HG03196 (cell line): ENCODE data around the gene XPC.

Source experiments
- ATAC-seq: cut with Tn5 transposase; IDR thresholded peaks from one replicate; pipeline ENCODE4 v1.9.1; 2021; ENCODE audit not compliant: unreplicated experiment

XPC gene

DNA sequence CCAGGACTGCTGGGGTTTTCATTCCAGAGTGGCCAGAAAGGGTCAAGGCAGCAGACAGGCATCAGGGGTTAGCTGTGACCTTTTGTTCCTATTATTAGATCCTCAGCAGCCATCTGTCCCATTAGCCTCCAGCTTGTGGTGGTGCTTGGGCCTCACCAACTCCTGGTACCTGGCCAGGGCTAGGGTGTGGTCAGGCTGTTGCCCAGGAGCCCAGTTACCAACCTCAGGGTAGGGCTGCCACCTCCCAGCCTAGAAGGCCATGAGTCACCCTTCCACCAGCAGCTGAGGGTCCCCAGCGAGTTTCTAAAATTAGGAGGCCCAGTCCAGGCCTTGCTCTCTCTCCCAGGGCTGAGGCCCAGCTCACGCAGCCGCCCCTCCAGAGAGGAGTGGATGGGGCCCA, 41.4 kb downstream of the XPC start:
- no peak for ATAC-seq

DNA sequence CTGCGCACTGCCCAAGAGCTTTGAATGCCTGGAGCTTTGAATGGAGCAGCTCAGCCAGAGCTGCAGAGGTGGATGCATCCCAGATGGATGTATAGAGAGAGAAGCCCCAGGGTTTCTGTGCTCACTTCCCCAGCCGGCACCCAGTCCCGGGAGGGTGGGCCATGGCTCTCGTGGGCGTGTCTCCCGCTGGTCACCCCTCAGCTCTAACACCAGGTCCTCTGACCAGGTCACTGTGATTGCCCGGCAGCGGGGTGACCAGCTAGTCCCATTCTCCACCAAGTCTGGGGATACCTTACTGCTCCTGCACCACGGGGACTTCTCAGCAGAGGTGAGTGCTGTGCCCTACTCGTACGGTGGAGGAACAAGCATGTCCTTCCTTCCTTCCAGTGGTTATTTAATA, 42.8 kb downstream of the XPC start:
- ATAC-seq: no peak

GRCh38 chr3:14134291-14134690, 44.1 kb downstream of the XPC start:
- ATAC-seq: no peak

DNA sequence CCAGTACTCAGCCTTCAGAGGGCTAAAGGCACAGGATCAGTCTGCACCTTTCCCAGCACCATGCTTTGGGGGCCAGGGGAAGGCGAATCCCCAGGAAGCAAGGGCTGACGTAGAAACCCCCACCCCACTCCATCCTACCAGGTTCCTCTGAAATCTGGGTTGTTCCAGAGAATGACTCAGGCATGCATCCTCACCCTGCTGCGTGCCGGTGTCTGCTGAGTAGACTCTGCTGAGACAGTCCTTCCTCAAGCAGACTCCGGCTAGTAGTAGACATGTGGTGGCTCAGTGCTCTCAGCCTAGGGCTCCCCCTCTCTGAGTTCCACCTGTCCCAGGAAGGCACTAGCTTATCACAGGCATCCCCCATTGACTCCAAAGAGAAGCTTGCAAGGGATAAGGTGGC, 44.5 kb downstream of the XPC start:
- ATAC-seq: no peak

DNA sequence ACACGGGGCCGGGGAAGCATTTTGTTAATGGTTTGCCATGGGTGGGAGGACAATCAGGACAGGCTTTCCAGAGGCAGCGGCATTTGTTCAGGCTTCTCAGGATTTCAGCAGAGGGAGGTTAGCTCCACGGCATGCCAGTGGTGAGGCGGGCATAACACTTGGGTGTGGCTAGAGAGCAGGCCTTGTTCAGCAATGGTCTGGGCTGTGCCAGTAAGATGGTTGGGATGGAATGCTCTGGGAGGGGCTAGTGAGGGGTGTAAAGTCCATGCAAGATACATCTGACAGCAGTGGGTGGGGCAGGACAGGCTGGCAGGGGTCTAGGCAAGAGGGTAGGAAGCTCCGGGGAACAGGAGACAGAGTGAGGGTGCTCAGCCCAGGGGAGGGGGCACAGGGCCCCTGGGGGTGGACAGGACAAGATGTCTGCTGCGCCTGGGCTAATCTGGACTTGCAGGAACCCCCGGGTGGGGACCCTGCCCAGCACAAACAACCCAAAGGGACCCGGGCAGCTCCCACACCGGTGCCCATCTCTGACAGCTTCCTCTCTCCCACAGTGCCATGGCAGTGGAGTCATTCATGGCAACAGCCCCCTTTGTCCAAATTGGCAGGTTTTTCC, 45.1 kb downstream of the XPC start:
- ATAC-seq: no peak

- ATAC-seq: no peak
These were observed 45.7 kb downstream of the XPC start for GRCh38 chr3:14132689-14133088.

GRCh38 chr3:14132120-14132519, 46.3 kb downstream of the XPC start:
- ATAC-seq: no peak

- ATAC-seq: no peak
These were observed 47.3 kb downstream of the XPC start for GRCh38 chr3:14131134-14131533.

DNA sequence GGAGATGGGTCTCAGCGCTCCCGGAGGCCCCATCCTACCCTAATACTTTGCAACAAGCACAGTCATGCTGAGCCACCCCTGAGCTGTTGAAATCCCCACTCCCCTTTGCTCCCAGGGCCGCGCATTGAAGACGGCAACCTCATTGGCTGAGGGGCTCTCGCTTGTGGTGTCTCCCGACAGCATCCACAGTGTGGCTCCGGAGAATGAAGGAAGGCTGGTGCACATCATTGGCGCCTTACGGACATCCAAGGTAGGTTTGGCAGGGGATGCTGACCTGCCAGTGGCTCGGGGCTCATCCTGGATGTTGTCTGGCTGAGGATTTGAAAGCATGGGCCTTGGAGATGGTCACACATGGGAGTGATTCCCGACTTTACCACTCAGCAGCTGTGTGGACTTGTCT, 47.7 kb downstream of the XPC start:
- no peak for ATAC-seq

DNA sequence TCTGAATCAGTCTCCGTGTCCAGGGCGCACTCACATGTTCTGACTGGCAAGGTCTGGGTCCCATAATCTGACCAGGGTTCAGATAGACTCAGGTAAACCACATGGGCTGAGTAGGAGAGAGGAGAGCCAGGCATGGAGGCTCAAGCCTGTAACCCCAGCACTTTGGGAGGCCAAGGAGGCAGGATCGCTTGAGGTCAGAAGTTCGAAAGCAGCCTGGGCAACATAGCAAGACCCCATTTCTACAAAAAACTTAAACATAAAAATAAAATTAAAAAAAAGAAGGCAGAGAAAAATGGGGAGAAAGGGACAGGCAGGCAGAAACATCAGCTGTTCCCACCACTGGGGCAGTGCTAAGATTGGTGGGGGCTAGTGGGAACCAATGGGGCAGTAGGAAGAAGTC, 48.2 kb downstream of the XPC start:
- no peak for ATAC-seq

DNA sequence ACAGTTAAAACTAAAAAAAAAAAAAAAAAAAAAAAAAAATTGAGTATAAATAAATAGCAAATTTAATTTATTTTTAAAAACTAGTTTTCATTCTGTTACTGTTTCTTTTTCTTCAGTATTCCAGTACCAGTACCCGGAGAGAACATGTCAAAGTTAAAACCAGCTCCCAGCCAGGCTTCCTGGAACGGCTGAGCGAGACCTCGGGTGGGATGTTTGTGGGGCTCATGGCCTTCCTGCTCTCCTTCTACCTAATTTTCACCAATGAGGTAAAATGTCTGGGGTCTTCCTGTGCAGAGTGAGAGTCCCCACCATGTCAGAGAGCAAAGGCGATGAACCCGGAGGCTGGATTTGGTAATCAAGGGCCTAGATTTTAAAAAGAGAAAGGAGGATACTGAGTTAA, 49.1 kb downstream of the XPC start:
- no peak for ATAC-seq

GRCh38 chr3:14128724-14129123, 49.7 kb downstream of the XPC start:
- ATAC-seq: no peak

DNA sequence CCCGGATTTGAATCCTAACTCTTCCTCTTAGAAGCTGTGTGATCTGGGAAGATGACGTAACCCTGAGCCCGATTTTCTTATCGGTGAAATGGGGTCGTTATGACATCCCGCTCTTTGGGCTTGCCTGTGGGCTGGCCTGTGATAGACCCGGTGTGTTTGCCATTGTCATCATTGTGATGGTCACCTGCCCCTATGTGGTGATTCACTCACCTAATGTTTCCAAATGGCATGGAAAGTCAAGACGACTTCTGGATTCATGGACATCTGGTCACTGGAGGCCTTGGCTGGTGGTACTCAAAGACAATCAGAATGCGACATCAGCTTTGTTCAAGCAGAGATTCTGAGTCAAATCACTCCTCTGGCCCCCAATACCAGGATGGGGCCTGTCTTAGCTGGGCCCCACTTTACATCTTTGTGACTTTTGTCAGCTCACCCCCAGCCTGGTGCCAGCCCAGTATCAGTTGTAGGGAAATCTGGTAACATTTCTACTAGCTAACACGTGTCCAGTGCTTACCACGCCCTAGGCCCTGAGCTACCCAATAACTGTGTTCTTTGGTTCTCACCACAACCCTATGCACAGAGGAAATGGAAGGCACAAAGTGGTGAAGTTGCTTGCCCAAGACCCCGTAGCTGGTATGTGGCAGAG, 50.8 kb downstream of the XPC start:
- no peak for ATAC-seq

- no peak for ATAC-seq
These were observed 51.4 kb downstream of the XPC start for GRCh38 chr3:14126887-14127505.

DNA sequence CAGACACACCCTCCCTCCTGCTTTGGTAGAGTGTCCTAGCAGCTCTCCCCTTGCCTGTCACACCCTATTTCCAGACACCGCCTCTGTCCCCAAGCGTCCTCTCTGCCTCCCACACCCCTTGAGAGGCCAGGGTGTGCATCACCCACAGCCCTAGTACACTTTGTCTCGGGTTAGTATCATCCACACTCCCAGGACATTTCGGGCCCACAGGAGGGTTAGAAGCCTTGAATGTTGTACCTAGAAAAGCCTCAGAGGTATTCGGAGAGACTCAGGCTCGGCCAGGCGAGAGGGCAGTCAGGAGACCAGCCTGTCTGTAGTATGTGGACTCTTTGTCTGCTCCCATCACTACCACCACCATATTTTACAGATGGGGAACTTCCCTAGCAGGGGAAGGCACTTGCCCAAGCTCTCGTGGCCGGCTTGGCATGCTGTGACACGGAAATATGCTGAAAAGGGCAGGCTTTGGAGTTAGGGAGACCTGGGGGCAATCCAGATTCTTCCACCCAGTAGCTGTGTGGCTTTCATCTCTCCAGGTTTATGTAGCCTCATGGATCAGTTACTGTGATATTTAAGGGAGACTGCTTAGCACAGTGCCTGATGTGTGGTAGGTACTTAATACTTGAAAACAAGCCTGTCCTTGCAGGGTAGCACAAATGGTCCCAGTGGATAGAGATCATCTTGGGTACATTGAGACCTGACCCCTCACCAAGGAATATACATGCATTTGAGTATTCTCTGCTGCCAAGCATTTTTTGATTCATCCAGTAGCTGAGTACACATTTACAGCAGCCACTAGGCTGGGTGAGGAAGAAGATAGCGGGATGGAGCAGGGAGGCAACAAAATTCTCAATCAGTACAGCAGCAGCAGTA, 52.1 kb downstream of the XPC start:
- ATAC-seq: no peak

- peak; percentile 25 for ATAC-seq
These were observed 53.0 kb downstream of the XPC start for GRCh38 chr3:14125193-14126016.

DNA sequence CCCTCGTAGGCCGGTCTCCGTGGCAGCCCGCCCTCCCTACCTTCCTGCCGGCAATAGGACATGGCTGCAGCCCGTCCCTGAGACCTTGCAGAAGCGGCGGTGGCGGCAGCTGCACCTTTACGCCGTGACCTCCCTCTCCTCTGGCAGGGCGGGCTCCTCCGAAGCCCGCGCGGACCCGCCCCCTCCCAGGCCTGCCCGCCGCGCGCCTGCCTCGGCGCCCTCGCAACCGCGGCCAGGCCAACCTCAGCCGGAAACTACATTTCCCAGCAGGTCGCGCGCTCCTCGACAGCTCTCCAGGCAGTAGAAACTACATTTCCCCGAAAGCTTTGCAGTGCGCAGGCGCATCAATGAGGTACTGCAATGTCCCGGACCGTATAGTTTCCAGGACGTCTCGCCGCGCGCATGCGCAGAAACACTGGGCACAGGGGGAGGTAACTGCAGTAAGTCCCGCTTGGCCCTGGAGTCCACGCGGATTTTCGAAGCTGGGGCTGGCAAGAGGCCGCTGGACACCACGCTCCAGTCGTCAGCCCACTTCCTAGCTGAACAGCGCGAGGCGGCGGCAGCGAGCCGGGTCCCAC, 53.7 kb downstream of the XPC start, which contains the start of the genes CHCHD4 and TMEM43:
CHCHD4 (minus strand) TSS at position 256 of the 578 bp plus-strand sequence; CDS start at position 62, 194 bp downstream.
TMEM43 (plus strand) TSS at position 438 of the 578 bp plus-strand sequence. CDS start 142 bp downstream, outside the sequence.
- ATAC-seq: peak; percentile 91

DNA sequence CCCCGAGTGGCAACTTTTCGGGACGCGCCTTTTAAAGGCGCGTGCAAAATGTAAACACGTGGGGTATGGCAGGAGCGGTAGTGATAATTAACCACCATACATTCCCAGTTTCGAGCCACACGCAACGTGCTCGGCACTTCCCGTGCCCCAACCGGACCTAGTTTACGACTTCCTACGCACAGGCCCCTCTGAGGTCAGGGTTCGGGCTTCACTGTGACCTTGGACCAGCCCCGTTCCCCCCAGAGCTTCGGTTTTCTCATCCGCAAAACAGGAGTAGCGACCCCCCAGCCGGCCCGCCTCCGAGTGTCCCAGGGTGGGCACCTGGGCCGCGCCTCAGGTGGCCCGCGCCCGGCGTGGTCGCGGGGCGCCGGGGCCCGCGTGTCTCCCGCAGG, 54.2 kb downstream of the XPC start:
- ATAC-seq: peak; percentile 47

DNA sequence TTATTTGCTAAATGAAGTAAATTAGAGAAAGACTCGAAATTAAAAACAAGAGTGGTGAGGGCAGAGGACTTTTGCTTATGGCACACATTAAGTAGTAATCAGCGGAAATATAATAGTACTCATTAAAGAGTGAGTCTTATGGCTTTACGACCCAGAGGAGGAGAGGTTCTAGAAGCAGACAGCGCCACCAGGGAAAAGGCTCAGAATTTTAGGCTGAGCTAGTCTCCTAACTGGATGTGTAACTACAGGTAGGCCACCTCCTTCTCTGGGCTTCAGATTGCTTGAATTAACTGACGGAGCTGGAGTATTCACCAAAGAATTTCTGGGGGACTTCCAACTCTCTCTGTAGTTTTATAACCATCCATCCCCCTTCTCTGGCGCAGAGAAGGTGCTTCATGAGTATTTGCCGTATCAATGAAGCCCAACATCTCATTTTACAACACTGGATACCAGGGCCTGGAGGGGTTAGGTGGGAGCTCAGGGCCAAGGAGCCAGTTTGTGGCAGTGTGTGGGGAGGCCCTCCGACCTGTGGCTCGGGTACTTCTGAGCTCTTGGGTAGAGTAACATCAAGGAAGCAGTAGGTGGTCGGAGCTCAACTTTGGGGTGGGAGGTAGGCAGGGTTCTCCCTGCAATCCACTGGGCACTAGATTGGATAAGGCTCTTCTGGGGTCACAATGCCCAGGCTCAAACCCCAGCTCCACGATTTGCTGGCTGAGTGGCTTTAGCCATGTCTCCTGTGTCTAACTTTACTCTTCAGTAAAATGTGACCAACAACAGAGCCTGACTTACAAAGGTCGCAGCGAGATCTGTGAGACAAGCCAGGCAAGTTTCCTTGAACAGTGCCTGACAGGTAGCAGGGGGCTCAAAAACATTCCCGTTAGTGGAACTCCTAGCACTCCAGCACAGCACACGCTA, 54.8 kb downstream of the XPC start:
- no peak for ATAC-seq
